Measurements from ENCODE around the gene SLU7.

GRCh38 chr5:160357861-160358411 is 60.9 kb downstream of the SLU7 start:
- TF ChIP-seq, protein P1, sequence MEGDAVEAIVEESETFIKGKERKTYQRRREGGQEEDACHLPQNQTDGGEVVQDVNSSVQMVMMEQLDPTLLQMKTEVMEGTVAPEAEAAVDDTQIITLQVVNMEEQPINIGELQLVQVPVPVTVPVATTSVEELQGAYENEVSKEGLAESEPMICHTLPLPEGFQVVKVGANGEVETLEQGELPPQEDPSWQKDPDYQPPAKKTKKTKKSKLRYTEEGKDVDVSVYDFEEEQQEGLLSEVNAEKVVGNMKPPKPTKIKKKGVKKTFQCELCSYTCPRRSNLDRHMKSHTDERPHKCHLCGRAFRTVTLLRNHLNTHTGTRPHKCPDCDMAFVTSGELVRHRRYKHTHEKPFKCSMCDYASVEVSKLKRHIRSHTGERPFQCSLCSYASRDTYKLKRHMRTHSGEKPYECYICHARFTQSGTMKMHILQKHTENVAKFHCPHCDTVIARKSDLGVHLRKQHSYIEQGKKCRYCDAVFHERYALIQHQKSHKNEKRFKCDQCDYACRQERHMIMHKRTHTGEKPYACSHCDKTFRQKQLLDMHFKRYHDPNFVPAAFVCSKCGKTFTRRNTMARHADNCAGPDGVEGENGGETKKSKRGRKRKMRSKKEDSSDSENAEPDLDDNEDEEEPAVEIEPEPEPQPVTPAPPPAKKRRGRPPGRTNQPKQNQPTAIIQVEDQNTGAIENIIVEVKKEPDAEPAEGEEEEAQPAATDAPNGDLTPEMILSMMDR (IDR thresholded peaks at IDR 0.05; ENCODE audit: low read depth, low read length): no peak
- TF ChIP-seq EZH2phosphoT487 (IDR thresholded peaks at IDR 0.05; ENCODE audit: low read depth): no peak
